Measurements from ENCODE around the gene RAB11FIP2.

Gene RAB11FIP2

GRCh38 chr10:117972168-117972837 is 74.4 kb downstream of the RAB11FIP2 start:
- DNase-seq (ENCODE audit: low read depth): no peak
- TF ChIP-seq, protein P1, sequence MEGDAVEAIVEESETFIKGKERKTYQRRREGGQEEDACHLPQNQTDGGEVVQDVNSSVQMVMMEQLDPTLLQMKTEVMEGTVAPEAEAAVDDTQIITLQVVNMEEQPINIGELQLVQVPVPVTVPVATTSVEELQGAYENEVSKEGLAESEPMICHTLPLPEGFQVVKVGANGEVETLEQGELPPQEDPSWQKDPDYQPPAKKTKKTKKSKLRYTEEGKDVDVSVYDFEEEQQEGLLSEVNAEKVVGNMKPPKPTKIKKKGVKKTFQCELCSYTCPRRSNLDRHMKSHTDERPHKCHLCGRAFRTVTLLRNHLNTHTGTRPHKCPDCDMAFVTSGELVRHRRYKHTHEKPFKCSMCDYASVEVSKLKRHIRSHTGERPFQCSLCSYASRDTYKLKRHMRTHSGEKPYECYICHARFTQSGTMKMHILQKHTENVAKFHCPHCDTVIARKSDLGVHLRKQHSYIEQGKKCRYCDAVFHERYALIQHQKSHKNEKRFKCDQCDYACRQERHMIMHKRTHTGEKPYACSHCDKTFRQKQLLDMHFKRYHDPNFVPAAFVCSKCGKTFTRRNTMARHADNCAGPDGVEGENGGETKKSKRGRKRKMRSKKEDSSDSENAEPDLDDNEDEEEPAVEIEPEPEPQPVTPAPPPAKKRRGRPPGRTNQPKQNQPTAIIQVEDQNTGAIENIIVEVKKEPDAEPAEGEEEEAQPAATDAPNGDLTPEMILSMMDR (IDR thresholded peaks at IDR 0.05; ENCODE audit: low read length, missing control alignments): no peak

DNA sequence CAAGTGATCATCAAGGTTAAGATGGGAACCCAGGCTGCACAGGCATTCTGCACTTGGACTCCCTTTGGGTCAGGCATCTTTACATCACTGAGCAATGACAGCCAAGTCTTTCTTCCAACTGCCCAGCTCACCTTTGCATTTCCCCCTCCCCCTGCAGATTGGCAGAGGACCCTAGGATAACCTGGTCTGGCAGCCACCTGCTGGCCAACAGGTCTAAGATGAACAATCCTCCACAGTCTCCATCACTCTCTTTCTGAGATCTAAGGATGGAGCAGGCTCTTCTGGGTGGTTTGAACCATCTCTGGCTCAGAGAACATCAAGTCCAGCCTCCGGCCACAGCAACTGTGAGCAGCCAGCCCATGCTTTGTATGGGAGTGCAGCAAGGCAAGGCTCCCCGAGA is 75.8 kb downstream of the RAB11FIP2 start:
- no peak overlapping the region for H3K4me3 ChIP-seq (replicated peaks; ENCODE audit: low read depth, low read length)
- DNase-seq (ENCODE audit: low read depth): no peak
- TF ChIP-seq, protein P1 (IDR thresholded peaks at IDR 0.05; ENCODE audit: low read length, missing control alignments): no peak

More at GRCh38 chr10:117972168-117972837, 74.4 kb downstream of the RAB11FIP2 start:
- no peak overlapping the region for H3K4me3 ChIP-seq (replicated peaks; ENCODE audit: low read depth, low read length)

- no peak for DNase-seq (ENCODE audit: low read depth)
- TF ChIP-seq, protein P1 (IDR thresholded peaks at IDR 0.05; ENCODE audit: low read length, missing control alignments): no peak
- H3K4me3 ChIP-seq (replicated peaks; ENCODE audit: low read depth, low read length): no peak overlapping the region
Measured at GRCh38 chr10:117969592-117969991, 77.1 kb downstream of the RAB11FIP2 start.

- TF ChIP-seq, protein P1 (IDR thresholded peaks at IDR 0.05; ENCODE audit: low read length, missing control alignments): no peak
- no peak for DNase-seq (ENCODE audit: low read depth)
- no peak overlapping the region for H3K4me3 ChIP-seq (replicated peaks; ENCODE audit: low read depth, low read length)
Measured at GRCh38 chr10:117968354-117969182, 78.2 kb downstream of the RAB11FIP2 start.

DNA sequence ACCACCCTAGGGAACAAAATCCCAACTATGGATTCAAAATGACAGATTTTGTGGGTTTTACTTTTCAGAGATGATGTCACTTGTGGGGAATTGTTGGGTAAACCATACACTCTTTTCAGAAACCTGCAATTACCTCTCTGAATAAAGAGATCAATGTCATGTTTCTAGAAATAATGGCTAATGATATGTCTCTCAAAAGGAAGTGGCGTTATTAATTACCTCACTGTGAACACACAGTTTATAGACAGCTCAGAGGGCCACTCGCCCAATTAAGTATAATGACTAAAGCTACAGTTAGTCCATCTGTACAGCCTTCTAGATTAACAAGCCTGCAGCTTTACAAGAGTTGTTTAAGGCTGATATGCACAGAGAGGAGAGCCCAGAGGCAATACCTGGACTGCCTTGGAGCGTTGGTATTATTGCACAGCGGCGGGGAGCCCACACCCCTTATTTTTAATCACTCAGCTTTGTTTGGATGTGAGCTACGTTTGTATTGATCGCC is 79.5 kb downstream of the RAB11FIP2 start:
- TF ChIP-seq, protein P1 (IDR thresholded peaks at IDR 0.05; ENCODE audit: low read length, missing control alignments): no peak
- H3K4me3 ChIP-seq (replicated peaks; ENCODE audit: low read depth, low read length): no peak overlapping the region
- no peak for DNase-seq (ENCODE audit: low read depth)

- TF ChIP-seq, protein P1 (IDR thresholded peaks at IDR 0.05; ENCODE audit: low read length, missing control alignments): no peak
- H3K4me3 ChIP-seq (replicated peaks; ENCODE audit: low read depth, low read length): no peak overlapping the region
Measured at GRCh38 chr10:117965984-117966383, 80.8 kb downstream of the RAB11FIP2 start.

More at GRCh38 chr10:117965984-117966383, 80.8 kb downstream of the RAB11FIP2 start:
- DNase-seq (ENCODE audit: low read depth): no peak

Data from fibroblast of pulmonary artery (primary cell).